Mesendoderm (in vitro differentiated cells): ENCODE data around the gene ANKRA2.
"Not testable (repeated sequence)": the region's sequence is repeated elsewhere in the genome, so short reads cannot be mapped to it uniquely, and the experiment has no call there.

Source experiments
- DNase-seq: peaks from one replicate; pipeline ENCODE4 v3.0.0; 2013
- H2AK5ac ChIP-seq: 2 replicates; pipeline ENCODE4 v1.6.1; 2013; ENCODE audit warnings: low read length, inconsistent platforms
- H2BK120ac ChIP-seq: 2 replicates; pipeline ENCODE4 v1.6.1; 2013; ENCODE audit warnings: low read depth, mild to moderate bottlenecking, low read length, moderate library complexity, mixed read lengths
- H2BK15ac ChIP-seq: replicated peaks from 2 replicates; pipeline ENCODE4 v1.6.1; 2013; ENCODE audit warnings: low read depth, mild to moderate bottlenecking, moderate library complexity
- H2BK5ac ChIP-seq: 2 replicates; pipeline ENCODE4 v1.6.1; 2013; ENCODE audit warnings: low read length, inconsistent platforms
- H3K18ac ChIP-seq: 2 replicates; pipeline ENCODE4 v1.6.1; 2013; ENCODE audit warnings: mild to moderate bottlenecking, low read length, mixed read lengths
- H3K23ac ChIP-seq: one replicate; pipeline ENCODE4 v1.6.1; 2013; ENCODE audit warnings: low read length
- H3K27ac ChIP-seq: 2 replicates; pipeline ENCODE4 v1.5.1; 2013; ENCODE audit warnings: low read depth, mild to moderate bottlenecking, inconsistent platforms, low read length, moderate library complexity
- H3K27me3 ChIP-seq: 2 replicates; pipeline ENCODE4 v1.6.1; 2013; ENCODE audit warnings: low read length, control low read depth, mild to moderate bottlenecking, inconsistent platforms; ENCODE audit not compliant: insufficient read depth, poor library complexity
- H3K36me3 ChIP-seq: 2 replicates; pipeline ENCODE4 v1.6.1; 2013; ENCODE audit warnings: low read length, inconsistent platforms; ENCODE audit not compliant: control insufficient read depth, insufficient read depth
- H3K4ac ChIP-seq: one replicate; pipeline ENCODE4 v1.6.1; 2013; ENCODE audit warnings: low read depth, mild to moderate bottlenecking, low read length, moderate library complexity
- H3K4me1 ChIP-seq: 2 replicates; pipeline ENCODE4 v1.6.1; 2013; ENCODE audit warnings: low read depth, low read length, inconsistent platforms; ENCODE audit not compliant: control insufficient read depth
- H3K4me2 ChIP-seq: 2 replicates; pipeline ENCODE4 v1.6.1; 2013; ENCODE audit warnings: low read length
- H3K4me3 ChIP-seq: 2 replicates; pipeline ENCODE4 v1.5.1; 2013; ENCODE audit warnings: mild to moderate bottlenecking, low read length
- H3K56ac ChIP-seq: one replicate; pipeline ENCODE4 v1.6.1; 2013; ENCODE audit warnings: low read length
- H3K79me1 ChIP-seq: 2 replicates; pipeline ENCODE4 v1.6.1; 2013; ENCODE audit warnings: low read length, inconsistent platforms
- H3K79me2 ChIP-seq: 2 replicates; pipeline ENCODE4 v1.6.1; 2013; ENCODE audit warnings: mild to moderate bottlenecking, low read length; ENCODE audit not compliant: control insufficient read depth, insufficient read depth
- H3K9ac ChIP-seq: 2 replicates; pipeline ENCODE4 v1.6.1; 2013; ENCODE audit warnings: low read length, inconsistent platforms
- H4K5ac ChIP-seq: one replicate; pipeline ENCODE4 v1.6.1; 2013; ENCODE audit warnings: low read length
- H4K8ac ChIP-seq: one replicate; pipeline ENCODE4 v1.6.1; 2013; ENCODE audit warnings: low read depth, mild to moderate bottlenecking, control low read depth, low read length, moderate library complexity
- WGBS: extraction: QIAGEN DNeasy Blood & Tissue Kit; methylation state at CpG from one replicate; pipeline ENCODE4 v1.1.7; 2013; ENCODE audit warnings: low lambda C conversion rate, missing lambda C conversion rate; ENCODE audit not compliant: insufficient coverage; ENCODE audit errors: extremely low coverage; 5-methylcytosine and 5-hydroxymethylcytosine counted together

ANKRA2 gene

GRCh38 chr5:73508521-73508920 is 56.9 kb downstream of the ANKRA2 start:
- not testable (repeated sequence) for H2BK5ac ChIP-seq, H3K79me1 ChIP-seq, H3K4me2 ChIP-seq, H3K27ac ChIP-seq, H3K4ac ChIP-seq, H2BK15ac ChIP-seq, DNase-seq, H3K4me3 ChIP-seq, H3K79me2 ChIP-seq, H2AK5ac ChIP-seq, H3K56ac ChIP-seq, H4K8ac ChIP-seq, H3K23ac ChIP-seq, H3K4me1 ChIP-seq, H3K9ac ChIP-seq, H3K36me3 ChIP-seq, H3K18ac ChIP-seq, H2BK120ac ChIP-seq, H4K5ac ChIP-seq, H3K27me3 ChIP-seq
- no CpG with 5 or more reads among the region's 26 CpGs for WGBS

DNA sequence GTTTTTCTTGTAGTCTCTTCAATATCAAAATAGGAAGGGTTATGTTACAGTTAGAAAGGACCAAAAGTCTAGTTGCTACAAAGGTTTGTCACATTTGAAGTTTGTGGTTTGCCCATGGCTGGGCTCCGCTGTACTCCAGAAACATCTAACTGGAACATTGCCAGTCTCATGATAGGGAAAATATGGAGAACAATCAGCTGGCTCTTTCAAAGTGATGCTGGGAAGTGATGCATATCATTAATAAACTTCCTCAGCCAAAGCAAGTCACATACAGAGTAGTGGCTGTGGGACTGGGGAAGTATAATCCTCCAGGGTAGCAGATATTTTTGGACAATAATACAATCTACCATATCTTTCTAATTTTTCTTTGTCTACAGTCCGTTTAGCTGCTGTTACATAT is 58.4 kb downstream of the ANKRA2 start:
- Histone ChIP-seq H3K4me1 (no peaks in the 10 kb centered on the region), H3K27me3 (no peaks in the 10 kb centered on the region), H3K18ac (no peak overlapping the region), H2BK5ac (no peak overlapping the region), H3K4me2 (no peak overlapping the region), H3K36me3 (peaks cover 4% of the 10 kb centered on the region), H2AK5ac (no peak overlapping the region), H3K27ac (no peak overlapping the region), H2BK120ac (no peak overlapping the region), H3K23ac (no peak overlapping the region), H3K9ac (no peak overlapping the region), H3K79me2 (peaks cover 2% of the 10 kb centered on the region), H3K56ac (no peak overlapping the region), H3K4me3 (no peak overlapping the region), H2BK15ac (no peak overlapping the region), H4K5ac (no peak overlapping the region), H4K8ac (no peak overlapping the region), H3K4ac (no peak overlapping the region), H3K79me1 (peaks cover 4% of the 10 kb centered on the region)
- DNase-seq, result no peak
- no CpG with 5 or more reads among the region's 2 CpGs for WGBS

GRCh38 chr5:73506459-73506955 is 58.9 kb downstream of the ANKRA2 start:
- H3K36me3 ChIP-seq, result peaks cover 4% of the 10 kb centered on the region
- peaks cover 3% of the 10 kb centered on the region for H3K79me2 ChIP-seq
- no peak overlapping the region for H3K27ac ChIP-seq
- H3K9ac ChIP-seq, result no peak overlapping the region
- H3K4me3 ChIP-seq, result no peak overlapping the region
- no CpG with 5 or more reads among the region's 5 CpGs for WGBS
- no peak overlapping the region for H4K8ac ChIP-seq
- H3K56ac ChIP-seq, result no peak overlapping the region
- H3K79me1 ChIP-seq, result peaks cover 4% of the 10 kb centered on the region
- no peak overlapping the region for H2BK5ac ChIP-seq
- no peak overlapping the region for H2BK120ac ChIP-seq
- no peak overlapping the region for H2BK15ac ChIP-seq
- no peak overlapping the region for H4K5ac ChIP-seq
- no peak overlapping the region for H3K4ac ChIP-seq
- no peaks in the 10 kb centered on the region for H3K27me3 ChIP-seq
- no peaks in the 10 kb centered on the region for H3K4me1 ChIP-seq
- DNase-seq, result no peak
- no peak overlapping the region for H3K4me2 ChIP-seq
- H3K18ac ChIP-seq, result no peak overlapping the region
- no peak overlapping the region for H2AK5ac ChIP-seq
- H3K23ac ChIP-seq, result no peak overlapping the region
